Measurements from ENCODE around the gene LCN12. TPM values are rescaled to one million over a fixed set of nuclear protein-coding genes. Genes with fewer than 3 reads are reported as not detected.

Gene LCN12
- total RNA-seq, 1 experiment from 2014 or later = 2.1 TPM

GRCh38 chr9:136940526-136941230 lies 11.4 kb upstream of the LCN12 start:
- H2BK12ac ChIP-seq (ENCODE audit: insufficient read length, low read depth, low read length) = no peak overlapping the region
- Mint-ChIP-seq H3K36me3 (ENCODE audit: insufficient read depth in 1 of 3, low read depth in 3 of 3) (peaks cover 2 to 58% (median 38%) of the 10 kb centered on the region in 3 experiments; a peak in 5 of 7 replicates), H3K9me3 (no peaks in the 10 kb centered on the region), H3K27me3 (ENCODE audit: low read depth) (peaks cover 3% of the 10 kb centered on the region; the same call in 1 of the 2 replicates), H3K27ac (no peak overlapping the region), H3K4me1 (peaks cover 8 to 11% of the 10 kb centered on the region in 2 experiments), H3K4me3 (no peak overlapping the region)
- no peaks in the 10 kb centered on the region for H3K9me3 ChIP-seq (ENCODE audit: control insufficient read depth, low read depth, low read length)
- H4K20me1 ChIP-seq (ENCODE audit: control insufficient read depth, insufficient read depth, insufficient read length) = no peaks in the 10 kb centered on the region
- H3K9ac ChIP-seq (ENCODE audit: extremely low read depth, insufficient read length, low read length) = no peak overlapping the region
- H3K23ac ChIP-seq (ENCODE audit: insufficient read length, low read depth, low read length) = no peak overlapping the region
- H3K27me3 ChIP-seq (ENCODE audit: insufficient read depth, low read length) = no peaks in the 10 kb centered on the region
- no peak overlapping the region for H3K18ac ChIP-seq (ENCODE audit: insufficient read length, low read depth, low read length)
- H2BK120ac ChIP-seq (ENCODE audit: low read depth, low read length, poor library complexity, severe bottlenecking) = no peak overlapping the region
- H3K79me2 ChIP-seq (ENCODE audit: insufficient read depth, low read length) = no peaks in the 10 kb centered on the region
- no peak for DNase-seq
- H3K23me2 ChIP-seq (ENCODE audit: insufficient read length, low read depth, low read length, poor library complexity, severe bottlenecking) = peaks cover 3% of the 10 kb centered on the region
- H3K4ac ChIP-seq (ENCODE audit: low read depth, low read length) = no peak overlapping the region
- no peak overlapping the region for H4K8ac ChIP-seq (replicated peaks; ENCODE audit: insufficient read length, low read depth, low read length)
- no peak overlapping the region for H2AFZ ChIP-seq (ENCODE audit: low read length)
- no peaks in the 10 kb centered on the region for H3K4me1 ChIP-seq (ENCODE audit: insufficient read depth, low read length)
- H3K79me1 ChIP-seq (ENCODE audit: insufficient read depth, low read depth, low read length, poor library complexity, severe bottlenecking) = no peaks in the 10 kb centered on the region
- no peak overlapping the region for H3K27ac ChIP-seq (ENCODE audit: insufficient read length, low read depth, low read length)
- H2AK5ac ChIP-seq (ENCODE audit: insufficient read length, low read length) = no peak overlapping the region
- no peak for TF ChIP-seq CTCF (conservative IDR thresholded peaks at IDR 0.05)
- H3K4me2 ChIP-seq (ENCODE audit: insufficient read depth, insufficient read length, low read length) = no peak overlapping the region
- no peak overlapping the region for H4K5ac ChIP-seq (ENCODE audit: insufficient read length, low read depth, low read length)
- no peak overlapping the region for H2BK20ac ChIP-seq (ENCODE audit: low read depth, low read length, poor library complexity, severe bottlenecking)
- H3K14ac ChIP-seq (ENCODE audit: insufficient read depth, low read length) = no peak overlapping the region
- WGBS (ENCODE audit: extremely low coverage, insufficient read length, low lambda C conversion rate) = no CpG with 5 or more reads among the region's 42 CpGs
- H3T11ph ChIP-seq (ENCODE audit: low read length) = no peak overlapping the region
- no peak overlapping the region for H2BK5ac ChIP-seq (ENCODE audit: insufficient read length, low read length)
- no peak overlapping the region for H2BK15ac ChIP-seq (ENCODE audit: low read depth, low read length)
- H3K56ac ChIP-seq (ENCODE audit: insufficient read length, low read depth, low read length) = no peak overlapping the region
- H4K91ac ChIP-seq (ENCODE audit: insufficient read length, low read depth, low read length) = no peak overlapping the region
